AG09319 (cell line): ENCODE results near the gene MUL1.

Experiments used
- DNase-seq: peaks from one replicate; pipeline ENCODE4 v3.0.0-alpha.2; 2010; ENCODE audit warnings: low read depth; ENCODE audit errors: extremely low read depth
- TF ChIP-seq, protein P1 (sequence below): IDR thresholded peaks from 2 replicates; pipeline ENCODE4 v1.5.1; 2011; ENCODE audit warnings: low read depth, mild to moderate bottlenecking, inconsistent platforms, low read length, moderate library complexity

The MUL1 gene

DNA sequence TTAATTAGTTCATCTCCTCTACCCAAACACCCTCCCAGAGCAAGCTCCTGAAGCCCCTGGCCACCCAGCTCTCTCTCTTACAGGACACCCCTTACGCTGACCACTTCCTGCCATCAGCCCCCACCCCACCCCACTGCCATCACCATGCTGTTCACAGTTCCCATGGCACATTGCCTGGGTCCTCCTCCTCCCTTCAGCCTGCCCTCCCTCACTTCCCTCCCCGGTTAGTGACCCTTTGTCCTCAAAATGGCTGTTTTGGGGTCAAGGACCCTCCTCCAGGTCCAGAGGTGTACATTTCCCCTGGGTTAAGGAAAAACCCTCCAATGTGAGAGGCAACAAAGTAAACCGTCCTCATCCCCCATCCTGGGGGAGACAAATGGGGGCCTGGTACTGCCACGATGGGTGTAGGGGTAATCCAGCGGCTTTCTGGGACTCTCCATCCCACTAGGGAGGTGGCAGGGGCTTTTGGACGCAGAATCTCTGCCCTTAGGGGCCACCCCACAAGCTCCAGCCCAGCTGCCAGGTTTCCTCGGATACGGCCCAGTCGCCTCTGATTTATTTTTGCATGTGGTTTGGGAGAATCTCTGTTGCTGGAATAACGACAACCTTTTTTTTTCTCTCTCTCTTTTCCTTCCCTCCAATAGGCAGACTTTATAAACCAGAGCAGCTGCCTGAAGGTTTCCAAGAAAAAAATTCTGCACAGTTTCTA lies 30.4 kb downstream of the MUL1 start:
- TF ChIP-seq, protein P1, sequence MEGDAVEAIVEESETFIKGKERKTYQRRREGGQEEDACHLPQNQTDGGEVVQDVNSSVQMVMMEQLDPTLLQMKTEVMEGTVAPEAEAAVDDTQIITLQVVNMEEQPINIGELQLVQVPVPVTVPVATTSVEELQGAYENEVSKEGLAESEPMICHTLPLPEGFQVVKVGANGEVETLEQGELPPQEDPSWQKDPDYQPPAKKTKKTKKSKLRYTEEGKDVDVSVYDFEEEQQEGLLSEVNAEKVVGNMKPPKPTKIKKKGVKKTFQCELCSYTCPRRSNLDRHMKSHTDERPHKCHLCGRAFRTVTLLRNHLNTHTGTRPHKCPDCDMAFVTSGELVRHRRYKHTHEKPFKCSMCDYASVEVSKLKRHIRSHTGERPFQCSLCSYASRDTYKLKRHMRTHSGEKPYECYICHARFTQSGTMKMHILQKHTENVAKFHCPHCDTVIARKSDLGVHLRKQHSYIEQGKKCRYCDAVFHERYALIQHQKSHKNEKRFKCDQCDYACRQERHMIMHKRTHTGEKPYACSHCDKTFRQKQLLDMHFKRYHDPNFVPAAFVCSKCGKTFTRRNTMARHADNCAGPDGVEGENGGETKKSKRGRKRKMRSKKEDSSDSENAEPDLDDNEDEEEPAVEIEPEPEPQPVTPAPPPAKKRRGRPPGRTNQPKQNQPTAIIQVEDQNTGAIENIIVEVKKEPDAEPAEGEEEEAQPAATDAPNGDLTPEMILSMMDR = no peak
- no peak for DNase-seq

DNA sequence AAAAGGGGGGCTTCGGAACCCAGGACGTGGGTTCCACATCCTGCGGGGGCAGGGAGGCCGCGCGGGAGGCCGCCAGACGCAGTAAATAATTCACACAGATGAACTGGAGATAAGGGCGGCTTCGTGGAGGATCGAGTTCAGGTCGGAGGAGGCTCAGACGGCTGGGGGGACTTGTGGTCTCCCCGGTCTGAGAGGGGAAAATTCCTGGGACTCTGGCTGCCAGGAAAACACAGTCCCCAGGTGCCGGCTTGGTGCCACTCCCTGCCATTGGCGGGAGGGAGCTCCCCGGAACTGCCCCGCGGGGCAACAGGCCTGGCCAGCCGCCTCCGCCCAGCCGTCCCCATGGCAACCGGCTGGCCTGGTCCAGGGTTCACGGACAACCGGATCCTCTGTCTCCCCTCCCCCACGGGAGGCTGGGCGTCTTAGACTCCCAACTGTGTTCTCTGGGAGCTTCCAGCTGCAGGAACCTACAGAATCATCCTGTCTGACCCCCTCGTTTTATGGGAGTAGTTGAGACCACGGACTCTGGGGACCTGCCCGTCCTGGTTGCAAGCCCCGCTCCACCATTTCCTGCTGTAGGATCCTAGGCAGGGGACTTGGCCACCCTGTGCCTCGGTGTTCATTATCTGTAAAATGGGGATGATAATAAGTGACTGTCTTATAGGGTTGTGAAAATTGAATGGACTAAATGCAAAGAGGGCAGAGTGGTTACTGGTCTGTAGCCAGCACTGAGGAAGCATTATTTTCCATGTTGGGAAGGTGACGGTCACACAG lies 31.5 kb downstream of the MUL1 start:
- no peak for DNase-seq
- TF ChIP-seq, protein P1 = no peak

DNA sequence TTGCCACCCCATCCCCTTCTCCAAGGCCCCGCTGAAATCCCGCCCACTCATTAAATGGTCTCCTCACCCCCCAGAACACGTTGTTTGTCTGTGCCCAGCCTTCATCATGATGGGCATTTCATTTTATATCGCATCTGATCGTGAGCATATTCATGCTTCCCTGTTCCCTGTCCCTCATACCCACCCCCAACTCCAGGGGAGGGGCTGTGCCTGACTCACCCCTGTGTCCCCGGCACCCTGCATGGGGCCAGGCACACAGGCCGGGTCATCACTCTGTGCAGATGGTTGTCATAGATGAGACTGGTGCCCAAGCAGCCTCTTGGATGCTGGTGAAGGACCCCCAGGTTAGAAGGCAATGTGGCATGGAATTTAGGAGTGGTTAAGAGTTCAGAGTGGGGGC lies 33.0 kb downstream of the MUL1 start:
- TF ChIP-seq, protein P1 = no peak

DNA sequence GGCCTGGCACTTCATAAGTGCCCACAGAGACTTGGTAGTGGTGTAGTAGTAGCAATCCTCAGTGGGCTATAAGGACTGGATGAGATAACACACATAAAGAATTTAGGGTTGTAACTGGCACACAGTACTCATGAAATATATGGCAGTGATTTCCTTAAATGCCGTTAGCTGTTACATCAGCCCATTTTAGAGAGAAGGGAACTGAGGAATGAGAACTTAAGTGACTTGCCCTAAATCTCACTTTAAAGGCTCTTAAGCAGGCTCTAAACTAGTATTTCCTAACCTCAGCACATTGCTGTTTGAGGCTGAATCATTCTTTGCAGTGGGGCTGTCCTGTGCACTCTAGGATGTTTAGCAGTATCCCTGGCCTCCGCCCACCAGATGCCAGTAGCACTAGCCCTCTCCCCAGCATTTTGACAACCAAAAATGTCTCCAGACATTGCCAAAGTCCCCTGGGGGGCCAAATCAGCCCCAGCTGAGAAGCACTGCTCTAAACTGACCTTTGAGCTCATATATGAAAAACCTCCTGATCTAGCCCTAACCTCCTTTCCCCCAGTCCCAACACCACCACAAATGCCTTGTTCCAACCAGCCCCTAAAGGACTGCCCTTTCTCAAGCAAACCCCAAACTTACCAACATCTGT lies 33.5 kb downstream of the MUL1 start:
- TF ChIP-seq, protein P1 = no peak
- DNase-seq = no peak

More for the DNA sequence above, 33.0 kb downstream of the MUL1 start:
- no peak for DNase-seq

DNA sequence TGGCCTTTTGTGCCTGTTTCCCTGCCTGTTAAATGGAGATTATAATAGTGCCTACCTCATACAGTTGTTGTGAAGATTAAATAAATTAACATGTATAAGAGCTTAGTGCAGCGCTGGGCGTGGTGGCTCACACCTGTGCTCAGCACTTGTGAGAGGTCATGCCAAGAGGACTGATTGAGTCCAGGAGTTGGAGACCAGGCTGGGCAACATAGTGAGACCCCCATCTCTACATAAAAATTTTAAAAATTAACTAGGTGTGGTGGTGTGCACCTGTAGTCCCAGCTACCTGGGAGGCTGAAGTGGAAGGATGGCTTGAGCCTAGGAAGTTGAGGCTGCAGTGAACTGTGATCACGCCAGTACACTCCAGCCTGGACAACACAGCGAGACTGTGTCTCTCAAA lies 34.1 kb downstream of the MUL1 start:
- TF ChIP-seq, protein P1 = no peak
- no peak for DNase-seq

DNA sequence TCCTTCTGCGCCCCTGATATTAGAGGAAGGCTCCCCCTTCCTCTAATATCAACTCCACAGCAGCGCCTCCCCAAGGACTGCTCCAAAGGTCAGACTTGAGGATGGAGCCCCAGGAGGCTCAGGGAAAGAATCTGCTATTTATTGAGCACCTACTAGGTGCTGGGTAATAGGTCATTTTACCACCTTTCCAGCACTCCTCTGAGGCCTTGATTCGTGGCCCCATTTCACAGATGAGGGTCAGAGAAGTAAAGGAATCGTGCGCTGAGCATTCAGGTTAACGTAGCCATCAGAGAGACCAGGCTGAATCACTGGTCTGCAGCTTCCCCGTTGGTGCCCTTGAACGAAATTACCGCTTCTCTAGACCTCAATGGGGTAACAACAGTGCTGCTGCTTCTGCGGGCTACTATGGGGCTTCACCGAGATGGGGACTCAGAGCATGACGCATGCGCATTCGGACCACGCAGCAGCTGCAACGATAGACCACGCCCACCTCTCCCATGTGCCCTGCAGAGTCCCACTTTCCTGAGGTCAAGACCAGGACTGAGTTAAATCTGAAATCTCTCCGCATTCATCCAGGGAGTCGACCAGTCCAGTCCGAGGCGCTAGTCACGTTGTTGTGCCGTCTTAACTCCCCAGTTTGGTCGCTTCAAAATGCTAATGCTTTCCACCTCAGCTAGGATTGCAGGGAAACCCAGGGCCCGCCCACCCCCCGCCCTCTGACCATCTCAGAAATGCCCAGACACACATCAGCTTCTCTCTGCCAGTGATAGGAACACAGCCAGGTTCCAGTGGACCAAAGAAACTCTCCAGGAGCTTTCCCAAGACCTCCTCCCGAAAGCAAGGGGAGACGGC lies 34.9 kb downstream of the MUL1 start:
- DNase-seq = no peak

More for the DNA sequence above, 34.9 kb downstream of the MUL1 start:
- TF ChIP-seq, protein P1 = no peak
